Ishikawa (cell line): ENCODE measurements around the gene ZGPAT.

ENCODE experiments used
- CEBPB ChIP-seq: IDR thresholded peaks from 2 replicates; pipeline ENCODE4 v1.6.1; 2012
- CREB1 ChIP-seq: IDR thresholded peaks from 2 replicates; pipeline ENCODE4 v1.6.1; 2012; ENCODE audit warnings: low read depth
- EGR1 ChIP-seq: IDR thresholded peaks from 2 replicates; pipeline ENCODE4 v1.6.1; 2012
- EP300 ChIP-seq: IDR thresholded peaks from 2 replicates; pipeline ENCODE4 v1.6.1; 2012; ENCODE audit warnings: borderline replicate concordance
- NFIC ChIP-seq: IDR thresholded peaks from 2 replicates; pipeline ENCODE4 v1.6.1; 2012
- RAD21 ChIP-seq: IDR thresholded peaks from 2 replicates; pipeline ENCODE4 v1.6.1; 2012; ENCODE audit warnings: low read depth
- TAF1 ChIP-seq: IDR thresholded peaks from 2 replicates; pipeline ENCODE4 v1.6.1; 2012; ENCODE audit warnings: low read depth, mild to moderate bottlenecking
- TCF12 ChIP-seq: IDR thresholded peaks from 2 replicates; pipeline ENCODE4 v1.6.1; 2012; ENCODE audit warnings: low read depth
- TEAD4 ChIP-seq: IDR thresholded peaks from 2 replicates; pipeline ENCODE4 v1.6.1; 2012
- YY1 ChIP-seq: IDR thresholded peaks from 2 replicates; pipeline ENCODE4 v1.6.1; 2012; ENCODE audit warnings: low read depth
- ZBTB7A ChIP-seq: IDR thresholded peaks from 2 replicates; pipeline ENCODE4 v1.6.1; 2012; ENCODE audit warnings: low read depth
- TF ChIP-seq, protein P1 (sequence below): IDR thresholded peaks from 2 replicates; pipeline ENCODE4 v1.6.1; 2012
- TF ChIP-seq, protein P2 (sequence below): IDR thresholded peaks from 2 replicates; pipeline ENCODE4 v1.6.1; 2012
- TF ChIP-seq, protein P3 (sequence below): IDR thresholded peaks from 2 replicates; pipeline ENCODE4 v1.6.1; 2012; ENCODE audit warnings: low read depth, mild to moderate bottlenecking

DNA sequence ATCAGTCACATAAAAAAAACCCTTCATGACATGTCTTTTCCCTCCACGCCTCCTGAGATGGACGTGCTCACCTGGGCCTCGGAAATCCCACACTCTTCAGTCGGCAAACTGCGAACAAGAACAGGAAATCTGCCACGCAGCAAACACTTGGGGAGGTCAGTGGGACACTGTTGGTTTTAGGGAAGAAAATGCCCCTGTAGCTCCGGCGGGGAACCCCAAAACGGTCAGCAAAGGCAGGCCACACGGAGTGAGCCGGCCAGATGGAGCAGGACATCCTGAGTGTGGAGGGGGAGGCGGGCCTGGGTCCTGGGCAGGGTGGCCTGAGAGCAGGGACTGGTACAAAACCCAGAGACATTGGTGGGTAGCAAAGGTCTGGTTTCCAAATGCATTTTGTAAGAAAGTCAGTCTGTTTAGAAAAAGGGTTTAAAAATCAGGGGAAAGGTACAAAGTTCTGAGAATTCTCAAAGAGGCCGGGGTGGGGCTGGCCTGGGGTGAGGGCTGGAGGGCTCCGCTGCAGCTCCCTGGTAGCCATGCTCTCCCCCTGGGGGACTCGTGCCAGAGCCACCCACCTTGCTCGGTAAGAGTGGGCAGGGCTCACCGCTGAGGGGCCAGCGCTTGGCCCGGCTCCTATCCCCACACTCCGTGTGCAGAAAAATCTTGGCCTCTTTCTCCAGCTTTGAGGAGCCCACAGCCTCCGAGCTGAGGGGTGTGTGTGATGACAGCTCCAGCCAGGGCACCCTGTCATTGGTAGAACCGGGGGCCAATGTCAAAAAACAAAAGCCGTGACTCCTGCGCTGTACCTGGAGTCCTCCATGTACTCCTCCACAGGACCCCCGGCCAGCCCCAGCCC is 37.0 kb downstream of the ZGPAT start:
- no peak for TF ChIP-seq NFIC
- TF ChIP-seq TCF12, result no peak
- TF ChIP-seq, protein P1, sequence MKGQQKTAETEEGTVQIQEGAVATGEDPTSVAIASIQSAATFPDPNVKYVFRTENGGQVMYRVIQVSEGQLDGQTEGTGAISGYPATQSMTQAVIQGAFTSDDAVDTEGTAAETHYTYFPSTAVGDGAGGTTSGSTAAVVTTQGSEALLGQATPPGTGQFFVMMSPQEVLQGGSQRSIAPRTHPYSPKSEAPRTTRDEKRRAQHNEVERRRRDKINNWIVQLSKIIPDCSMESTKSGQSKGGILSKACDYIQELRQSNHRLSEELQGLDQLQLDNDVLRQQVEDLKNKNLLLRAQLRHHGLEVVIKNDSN, result no peak
- no peak for TF ChIP-seq CEBPB
- TF ChIP-seq, protein P2, sequence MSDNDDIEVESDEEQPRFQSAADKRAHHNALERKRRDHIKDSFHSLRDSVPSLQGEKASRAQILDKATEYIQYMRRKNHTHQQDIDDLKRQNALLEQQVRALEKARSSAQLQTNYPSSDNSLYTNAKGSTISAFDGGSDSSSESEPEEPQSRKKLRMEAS, result no peak
- TF ChIP-seq CREB1, result no peak
- no peak for TF ChIP-seq TEAD4
- TF ChIP-seq YY1, result no peak
- TF ChIP-seq, protein P3, sequence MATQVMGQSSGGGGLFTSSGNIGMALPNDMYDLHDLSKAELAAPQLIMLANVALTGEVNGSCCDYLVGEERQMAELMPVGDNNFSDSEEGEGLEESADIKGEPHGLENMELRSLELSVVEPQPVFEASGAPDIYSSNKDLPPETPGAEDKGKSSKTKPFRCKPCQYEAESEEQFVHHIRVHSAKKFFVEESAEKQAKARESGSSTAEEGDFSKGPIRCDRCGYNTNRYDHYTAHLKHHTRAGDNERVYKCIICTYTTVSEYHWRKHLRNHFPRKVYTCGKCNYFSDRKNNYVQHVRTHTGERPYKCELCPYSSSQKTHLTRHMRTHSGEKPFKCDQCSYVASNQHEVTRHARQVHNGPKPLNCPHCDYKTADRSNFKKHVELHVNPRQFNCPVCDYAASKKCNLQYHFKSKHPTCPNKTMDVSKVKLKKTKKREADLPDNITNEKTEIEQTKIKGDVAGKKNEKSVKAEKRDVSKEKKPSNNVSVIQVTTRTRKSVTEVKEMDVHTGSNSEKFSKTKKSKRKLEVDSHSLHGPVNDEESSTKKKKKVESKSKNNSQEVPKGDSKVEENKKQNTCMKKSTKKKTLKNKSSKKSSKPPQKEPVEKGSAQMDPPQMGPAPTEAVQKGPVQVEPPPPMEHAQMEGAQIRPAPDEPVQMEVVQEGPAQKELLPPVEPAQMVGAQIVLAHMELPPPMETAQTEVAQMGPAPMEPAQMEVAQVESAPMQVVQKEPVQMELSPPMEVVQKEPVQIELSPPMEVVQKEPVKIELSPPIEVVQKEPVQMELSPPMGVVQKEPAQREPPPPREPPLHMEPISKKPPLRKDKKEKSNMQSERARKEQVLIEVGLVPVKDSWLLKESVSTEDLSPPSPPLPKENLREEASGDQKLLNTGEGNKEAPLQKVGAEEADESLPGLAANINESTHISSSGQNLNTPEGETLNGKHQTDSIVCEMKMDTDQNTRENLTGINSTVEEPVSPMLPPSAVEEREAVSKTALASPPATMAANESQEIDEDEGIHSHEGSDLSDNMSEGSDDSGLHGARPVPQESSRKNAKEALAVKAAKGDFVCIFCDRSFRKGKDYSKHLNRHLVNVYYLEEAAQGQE, result no peak
- no peak for TF ChIP-seq EP300
- TF ChIP-seq ZBTB7A, result no peak
- no peak for TF ChIP-seq EGR1
- no peak for TF ChIP-seq TAF1
- no peak for TF ChIP-seq RAD21
